HG02642 (cell line): Measurements from ENCODE around the gene E2F7.
A peak's percentile ranks its signal among the peaks of the same experiment; 100 is the strongest.

ENCODE experiments used
- ATAC-seq: cut with Tn5 transposase; IDR thresholded peaks from one replicate; pipeline ENCODE4 v1.9.1; 2021; ENCODE audit warnings: mild to moderate bottlenecking; ENCODE audit not compliant: unreplicated experiment, poor library complexity

Gene E2F7

DNA sequence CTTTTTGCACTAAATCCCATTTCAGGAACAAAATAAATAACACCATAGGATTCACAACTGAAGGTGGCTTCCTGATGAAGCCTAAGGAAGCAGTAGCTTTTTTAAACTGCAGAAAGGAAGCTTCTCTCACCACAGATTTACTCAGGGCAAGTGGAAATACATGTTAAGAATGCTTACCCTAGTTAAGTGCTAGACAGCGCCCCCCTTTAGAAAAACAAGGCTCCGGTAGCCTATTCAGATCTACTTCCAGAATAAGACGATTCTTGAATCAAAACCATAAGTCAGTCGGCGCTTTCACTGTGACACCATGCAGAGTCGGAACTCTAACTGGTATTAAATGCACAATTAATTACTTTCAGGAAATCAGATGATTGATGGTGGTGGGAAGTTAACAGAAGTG lies 41.9 kb downstream of the E2F7 start:
- ATAC-seq: no peak

GRCh38 chr12:77019920-77020319 lies 45.4 kb downstream of the E2F7 start:
- no peak for ATAC-seq

- ATAC-seq: no peak
These were observed 48.8 kb downstream of the E2F7 start for GRCh38 chr12:77016606-77017005.

DNA sequence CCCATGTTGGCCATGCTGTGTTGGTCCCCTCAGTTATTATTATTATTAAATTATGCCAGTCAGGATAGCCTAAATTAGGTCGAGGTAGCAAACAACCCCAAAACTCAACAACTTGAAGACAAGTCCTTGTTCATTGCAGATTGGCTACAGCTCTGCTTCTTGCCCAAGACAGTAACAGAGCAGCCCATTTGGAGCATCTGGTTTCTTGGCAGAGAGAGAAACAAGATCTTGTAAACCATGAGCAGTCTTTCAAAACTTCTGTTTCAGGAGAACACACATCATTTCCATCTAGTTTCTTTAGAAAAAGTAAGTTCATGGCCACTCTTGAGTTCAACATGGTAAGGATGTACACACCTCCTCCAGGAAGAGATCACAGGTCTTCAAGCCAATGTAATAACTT lies 52.3 kb downstream of the E2F7 start:
- no peak for ATAC-seq

DNA sequence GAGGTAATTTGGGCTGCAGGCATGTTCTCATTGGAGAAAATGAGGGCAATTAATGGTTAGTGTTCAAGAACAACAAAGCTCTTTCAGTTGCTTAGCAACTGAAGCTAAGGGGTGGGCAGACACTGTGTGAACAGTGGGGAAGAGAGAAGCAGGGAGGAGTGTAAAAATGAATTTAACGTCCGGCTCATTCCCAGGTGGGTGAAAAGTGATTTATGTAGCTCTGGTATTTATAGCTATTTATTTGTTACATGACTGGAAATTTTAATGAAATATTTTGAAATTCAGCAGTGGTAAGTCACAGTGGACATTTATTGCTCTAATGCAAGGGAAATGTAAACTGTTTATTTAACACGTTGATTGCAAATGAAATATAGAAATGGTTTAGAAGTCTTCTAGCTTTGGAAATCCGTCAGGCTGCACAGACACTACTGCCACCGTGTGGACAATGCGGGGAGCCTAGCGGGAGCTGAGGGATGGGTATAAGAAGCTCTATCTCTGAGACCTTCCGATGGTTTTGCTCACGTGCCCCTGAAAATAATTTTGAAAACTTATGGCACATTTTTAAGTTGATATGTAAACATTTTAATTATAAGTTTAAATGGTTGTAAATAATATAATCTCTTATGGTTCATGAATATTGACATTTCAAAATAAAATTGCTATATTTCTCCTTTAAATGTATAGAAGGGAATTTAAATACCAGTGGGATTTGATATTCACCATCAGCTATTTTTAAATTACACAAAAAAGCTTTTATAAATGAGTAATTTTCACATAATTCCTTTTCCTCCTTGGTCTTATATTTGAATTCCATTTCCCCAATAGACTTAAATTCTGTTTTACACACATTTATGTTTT lies 54.4 kb downstream of the E2F7 start:
- peak; percentile 95 for ATAC-seq

GRCh38 chr12:77007476-77007875 lies 57.9 kb downstream of the E2F7 start:
- no peak for ATAC-seq

DNA sequence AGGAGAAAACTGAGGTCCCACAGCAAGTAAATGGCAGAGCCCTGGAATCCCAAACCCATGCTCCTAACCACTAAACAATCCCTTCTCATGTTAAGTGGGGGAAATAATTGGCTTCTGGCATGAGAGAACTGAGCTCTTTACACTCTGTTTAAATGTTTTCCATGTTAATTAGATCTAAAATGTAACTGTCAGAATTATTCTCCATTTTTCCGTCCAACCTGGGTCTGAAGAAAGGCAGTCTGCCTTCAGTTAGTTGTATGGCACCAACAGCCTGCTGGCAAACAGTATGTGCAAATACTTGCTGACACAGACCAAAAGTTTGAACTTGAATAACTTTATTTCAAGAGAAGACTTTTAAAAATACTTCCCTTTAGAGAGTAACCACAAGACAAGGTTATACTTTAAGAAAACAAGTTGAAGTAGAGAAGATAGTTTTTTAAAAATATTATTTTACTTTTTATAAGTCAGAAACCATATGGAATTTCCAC lies 59.7 kb downstream of the E2F7 start:
- ATAC-seq: no peak

- ATAC-seq: no peak
These were observed 61.5 kb downstream of the E2F7 start for GRCh38 chr12:77003914-77004313.

- no peak for ATAC-seq
These were observed 62.1 kb downstream of the E2F7 start for GRCh38 chr12:77003246-77003645.

GRCh38 chr12:77002382-77002781 lies 63.0 kb downstream of the E2F7 start:
- ATAC-seq: no peak

DNA sequence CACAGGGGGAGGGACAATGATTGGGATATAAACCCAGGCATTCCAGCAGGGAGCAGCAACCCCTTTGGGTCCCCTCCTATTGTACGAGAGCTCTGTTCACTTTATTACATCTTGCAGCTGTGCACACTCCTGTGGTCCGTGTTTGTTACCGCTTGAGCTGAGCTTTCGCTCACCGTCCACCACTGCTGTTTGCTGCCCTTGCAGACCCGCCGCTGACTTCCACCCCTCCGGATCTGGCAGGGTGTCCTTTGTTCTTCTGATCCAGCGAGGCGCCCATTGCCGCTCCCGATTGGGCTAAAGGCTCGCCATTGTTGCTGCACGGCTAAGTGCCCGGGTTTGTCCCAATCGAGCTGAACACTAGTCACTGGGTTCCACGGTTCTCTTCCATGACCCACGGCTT lies 64.1 kb downstream of the E2F7 start:
- ATAC-seq: no peak

GRCh38 chr12:76998908-76999556 lies 66.3 kb downstream of the E2F7 start:
- no peak for ATAC-seq

- ATAC-seq: no peak
These were observed 67.0 kb downstream of the E2F7 start for GRCh38 chr12:76998386-76998785.

GRCh38 chr12:76997011-76997780 lies 68.2 kb downstream of the E2F7 start:
- no peak for ATAC-seq

GRCh38 chr12:76990716-76991115 lies 74.7 kb downstream of the E2F7 start:
- no peak for ATAC-seq

- ATAC-seq: no peak
These were observed 80.8 kb downstream of the E2F7 start for GRCh38 chr12:76984566-76984965.

DNA sequence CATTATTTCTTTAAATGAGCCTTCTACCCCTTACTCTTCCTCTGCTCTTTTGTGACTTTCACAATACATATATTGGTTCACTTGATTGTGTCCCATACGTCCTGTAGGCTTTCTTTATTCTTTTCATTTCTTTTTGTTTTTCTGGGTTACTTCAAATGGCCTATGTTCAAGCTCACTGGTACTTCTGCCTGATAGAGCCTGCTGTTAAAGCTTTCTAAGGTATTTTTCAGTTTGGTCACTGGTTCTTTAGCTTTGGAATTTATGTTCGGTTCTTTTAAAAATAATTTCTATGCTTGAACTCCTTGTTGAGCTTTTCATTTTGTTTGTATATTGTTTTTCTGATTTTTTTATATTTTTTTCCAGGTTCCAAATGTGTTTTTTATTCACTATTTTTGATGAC lies 81.9 kb downstream of the E2F7 start:
- ATAC-seq: no peak

- ATAC-seq: no peak
These were observed 85.2 kb downstream of the E2F7 start for GRCh38 chr12:76980196-76980595.

DNA sequence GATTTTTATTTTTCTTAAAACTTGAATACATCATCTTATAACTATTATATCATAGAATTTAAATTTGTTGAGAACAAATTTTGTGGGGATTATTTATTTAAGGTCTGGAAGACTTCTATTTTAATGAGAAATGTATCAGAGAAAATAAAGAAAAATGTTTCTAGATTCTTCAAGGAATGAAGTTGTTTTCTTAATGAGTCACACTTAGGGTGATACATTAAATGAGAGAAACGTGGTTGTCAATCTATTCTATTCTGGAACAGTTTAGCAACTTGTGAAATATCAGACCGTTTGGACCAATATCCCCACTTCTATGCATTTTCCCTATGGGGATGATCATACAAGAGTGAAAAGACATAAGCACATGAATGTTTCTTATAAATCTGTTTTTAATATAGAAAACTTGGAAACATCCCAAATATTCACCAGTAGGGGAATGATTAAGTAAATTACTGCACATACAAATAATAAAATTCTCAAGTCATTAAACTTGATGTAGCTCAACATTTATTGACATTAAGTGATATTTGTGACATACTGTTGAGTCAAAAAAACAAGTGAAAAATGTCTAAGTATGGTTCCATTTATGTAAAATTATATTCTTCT lies 88.5 kb downstream of the E2F7 start:
- ATAC-seq: no peak
